NCI-H2227 treated with DMSO at 0.1 percent for 48 hours (cell line): Measurements from ENCODE around the gene MBD1.
"Not testable (repeated sequence)": the region's sequence is repeated elsewhere in the genome, so short reads cannot be mapped to it uniquely, and the experiment has no call there.

Experiments used
- DNase-seq: peaks from one replicate; lab custom pipeline; 2025; lab: John Stamatoyannopoulos, UW

Gene MBD1

DNA sequence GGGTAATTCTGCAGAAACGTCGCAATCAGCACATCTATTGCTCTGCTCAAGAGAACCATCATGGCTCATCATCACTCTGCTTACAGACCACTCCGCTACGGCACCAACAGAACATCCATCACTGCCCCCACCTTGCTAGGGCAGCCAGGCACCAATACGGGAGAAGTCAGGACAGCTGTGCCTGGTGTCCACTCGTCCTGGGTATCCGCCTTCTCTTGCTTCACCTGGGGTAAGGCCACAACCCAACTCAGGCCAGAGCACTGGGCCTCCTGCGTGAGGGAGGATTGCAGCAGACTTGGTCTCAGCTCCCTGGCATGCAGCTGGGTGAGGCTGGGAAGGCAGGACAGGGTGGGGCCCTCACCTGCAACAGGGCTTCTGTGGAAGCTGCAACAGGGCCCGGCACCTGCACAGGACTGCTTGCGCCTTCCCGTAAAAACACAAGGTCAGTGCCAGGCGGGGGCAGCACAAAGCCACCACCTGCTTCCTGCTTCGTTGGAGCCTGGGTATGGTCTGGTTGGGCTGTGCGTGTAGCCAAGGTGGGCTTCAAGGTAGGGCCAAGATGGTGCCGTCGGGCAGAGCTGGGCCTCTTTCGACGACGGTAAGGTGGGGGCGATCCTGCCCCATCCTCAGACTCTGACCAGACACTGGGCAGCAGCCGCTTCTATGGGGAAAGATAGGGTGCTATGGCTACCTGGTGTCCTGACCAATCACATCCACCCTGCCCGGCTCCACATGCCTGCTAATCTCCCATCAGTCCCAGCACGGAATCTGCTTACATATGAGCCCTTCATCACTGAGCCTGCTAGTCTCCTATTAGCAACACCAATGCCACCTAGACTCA, 7.9 kb downstream of the MBD1 start:
- DNase-seq: no peak

DNA sequence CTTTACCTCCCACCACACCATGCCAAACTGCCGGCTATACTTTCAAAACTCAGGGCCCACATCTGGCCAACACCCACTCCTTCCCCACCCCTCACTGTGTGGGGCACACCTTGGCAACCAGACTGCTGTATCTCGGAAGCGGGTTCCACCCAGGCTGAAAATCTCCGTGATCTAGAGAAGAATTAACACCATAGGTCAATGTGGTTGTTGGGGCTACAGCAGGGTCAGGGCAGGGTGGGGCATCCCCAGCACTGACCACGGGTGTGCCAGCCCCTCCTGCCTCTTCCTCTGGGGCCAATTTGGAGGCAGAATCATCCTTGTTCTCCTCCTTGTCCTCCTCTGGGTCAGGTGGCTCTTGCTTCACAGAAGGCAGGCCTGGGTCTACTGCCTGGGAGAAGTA, 8.8 kb downstream of the MBD1 start:
- no peak for DNase-seq

GRCh38 chr18:50268022-50268747, 13.1 kb downstream of the MBD1 start:
- DNase-seq: no peak

DNA sequence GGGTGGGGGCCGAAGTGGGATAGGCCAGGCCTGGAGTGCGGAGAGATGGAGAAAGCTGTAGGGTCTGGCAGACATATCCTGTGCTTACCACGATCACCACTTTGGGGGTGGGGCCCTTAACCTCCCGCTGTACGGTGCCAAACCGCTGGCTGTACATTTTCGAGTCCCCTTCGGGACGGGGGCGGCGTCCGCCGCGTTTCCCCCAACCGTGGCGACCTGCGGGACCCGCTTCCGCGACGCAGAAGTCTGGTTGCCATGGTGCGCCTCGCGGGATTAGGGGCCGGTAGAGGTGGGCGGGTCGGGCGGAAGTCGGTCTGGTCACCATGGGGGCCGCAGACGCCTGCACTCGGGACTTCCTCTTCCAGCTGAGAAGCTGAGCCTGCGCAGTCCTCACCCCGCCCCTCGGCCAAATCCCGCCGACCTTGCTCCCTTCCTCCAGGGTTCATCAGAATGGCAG, 15.0 kb downstream of the MBD1 start, which contains the start of gene CFAP53:
CFAP53 (minus strand) TSS at position 248 of the 457 bp plus-strand sequence; CDS start at position 157, 91 bp downstream.
- peak; percentile 69 for DNase-seq

GRCh38 chr18:50262977-50263376, 18.3 kb downstream of the MBD1 start:
- DNase-seq: no peak

DNA sequence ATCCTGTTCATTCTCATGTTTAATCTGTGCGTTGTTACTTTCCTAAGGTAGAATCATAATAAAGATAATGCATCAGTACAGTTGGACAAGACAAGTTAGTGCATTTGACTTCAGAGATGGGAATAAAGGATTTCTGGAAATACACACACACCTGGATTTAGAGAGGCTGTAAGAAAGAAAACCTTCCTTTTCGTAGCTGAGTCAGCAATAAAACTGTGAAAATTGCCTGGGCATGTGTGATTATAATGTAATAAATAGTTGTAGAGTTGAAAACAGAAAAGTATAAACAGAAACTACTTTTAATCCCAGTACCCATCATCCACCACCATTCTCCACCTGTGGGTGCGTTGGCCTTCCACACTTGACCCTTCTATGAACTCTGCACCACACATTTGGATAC, 30.4 kb downstream of the MBD1 start:
- no peak for DNase-seq

GRCh38 chr18:50249576-50249975, 31.7 kb downstream of the MBD1 start:
- no peak for DNase-seq

DNA sequence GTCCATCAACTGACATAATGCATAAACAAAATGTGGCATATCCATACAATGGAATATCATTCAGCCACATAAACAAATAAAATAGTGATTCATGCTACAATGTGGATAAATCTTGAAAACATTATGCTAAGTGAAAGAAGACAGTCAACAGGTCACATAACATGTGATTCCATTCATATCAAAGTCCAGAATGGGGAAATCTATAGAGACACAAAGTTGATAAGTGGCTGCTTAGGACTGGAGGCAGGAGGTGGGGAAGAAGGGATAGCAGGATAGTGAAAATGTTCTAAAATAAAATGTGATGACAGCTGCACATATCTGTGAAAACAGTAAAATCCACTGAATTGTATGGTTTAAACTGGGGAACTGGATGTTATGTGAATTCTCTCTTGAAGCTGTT, 33.8 kb downstream of the MBD1 start:
- DNase-seq: no peak

DNA sequence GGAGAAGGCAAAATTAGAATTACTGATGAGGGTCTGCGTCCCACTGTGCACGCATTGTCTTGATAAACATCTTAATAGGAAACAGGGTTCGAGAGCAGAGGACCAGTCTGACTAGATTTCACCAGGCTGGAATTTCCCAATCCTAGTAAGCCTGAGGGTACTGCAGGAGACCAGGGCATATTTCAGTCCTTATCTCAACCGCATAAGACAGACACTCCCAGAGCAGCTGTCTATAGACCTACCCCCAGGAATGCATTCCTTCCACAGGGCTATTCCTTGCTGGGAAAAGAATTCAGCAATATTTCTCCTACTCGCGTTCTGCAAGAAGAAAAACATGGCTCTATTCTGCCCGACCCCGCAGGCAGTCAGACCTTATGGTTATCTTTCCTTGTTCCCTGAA, 39.6 kb downstream of the MBD1 start:
- DNase-seq: not testable (repeated sequence)

DNA sequence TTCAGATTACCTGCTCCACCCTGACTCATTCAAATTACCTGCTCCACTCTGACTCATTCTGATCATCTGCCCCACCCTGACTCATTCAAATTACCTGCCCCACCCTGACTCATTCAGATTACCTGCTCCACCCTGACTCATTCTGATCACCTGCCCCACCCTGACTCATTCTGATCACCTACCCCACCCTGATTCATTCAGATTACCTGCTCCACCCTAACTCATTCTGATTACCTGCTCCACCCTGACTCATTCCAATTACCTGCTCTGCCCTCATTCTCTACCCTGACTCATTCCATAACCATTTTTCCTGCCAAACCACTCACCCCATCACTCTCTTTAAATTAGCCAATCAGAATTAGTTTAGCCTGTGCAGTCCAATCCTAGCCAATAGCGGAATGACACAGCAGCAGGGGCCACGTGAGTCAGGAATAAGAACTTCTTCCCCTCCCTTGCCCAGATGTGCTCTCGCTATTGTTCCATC, 41.2 kb downstream of the MBD1 start:
- no peak for DNase-seq

DNA sequence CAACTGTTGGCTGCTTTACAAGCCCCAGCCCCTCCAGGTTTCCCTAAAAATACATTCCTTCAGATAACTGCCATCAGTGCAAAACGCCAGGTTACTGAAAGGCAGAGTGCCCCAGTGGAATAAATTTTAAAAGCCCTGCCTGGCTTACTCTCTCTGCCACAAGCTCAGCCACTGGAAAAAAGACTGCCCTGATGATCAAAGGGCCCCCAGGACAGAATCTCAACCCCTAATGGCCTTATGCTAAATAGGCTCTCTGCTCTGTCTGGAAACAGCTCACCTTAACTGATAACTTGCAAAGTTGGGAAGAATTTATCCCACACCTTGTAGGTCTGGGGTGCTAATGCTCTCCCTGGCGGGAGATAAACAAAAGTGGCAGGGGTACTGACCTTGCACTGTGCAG, 48.9 kb downstream of the MBD1 start:
- no peak for DNase-seq

DNA sequence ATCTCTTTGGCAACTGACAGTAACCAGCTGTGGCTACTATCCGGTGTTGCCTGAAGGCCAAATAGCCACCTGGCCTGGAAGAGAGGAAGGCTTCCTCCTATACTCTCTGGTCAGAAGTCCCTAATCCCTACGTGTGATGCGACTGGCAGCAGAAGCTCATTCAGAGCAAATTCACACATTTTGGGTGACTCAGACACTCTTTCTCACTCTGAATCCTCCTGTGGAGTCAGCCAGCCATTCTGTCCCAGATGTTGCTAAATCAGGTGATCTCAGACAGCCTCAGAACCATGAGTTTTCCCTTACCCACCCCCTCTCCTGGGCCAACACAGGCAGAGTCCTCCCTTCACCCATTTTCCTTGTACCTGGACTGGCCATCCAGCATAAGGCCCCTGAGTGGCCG, 49.7 kb downstream of the MBD1 start:
- DNase-seq: no peak

- DNase-seq: not testable (repeated sequence)
These were observed 61.1 kb downstream of the MBD1 start for GRCh38 chr18:50220249-50220648.
